Hematopoietic multipotent progenitor cell treated with erythropoietin and hydrocortisone succinate and interleukin-3 and kit ligand, for 4 days (in vitro differentiated cells): ENCODE data around the gene RPTOR.

Experiments used
- DNase-seq: peaks from one replicate; pipeline ENCODE4 v3.0.0-alpha.2; 2015

The RPTOR gene

GRCh38 chr17:80838311-80839025 lies 293.8 kb downstream of the RPTOR start:
- DNase-seq, result no peak

- no peak for DNase-seq
Observed at GRCh38 chr17:80839026-80839345, 294.3 kb downstream of the RPTOR start.

GRCh38 chr17:80839511-80839941 lies 294.9 kb downstream of the RPTOR start:
- no peak for DNase-seq

DNA sequence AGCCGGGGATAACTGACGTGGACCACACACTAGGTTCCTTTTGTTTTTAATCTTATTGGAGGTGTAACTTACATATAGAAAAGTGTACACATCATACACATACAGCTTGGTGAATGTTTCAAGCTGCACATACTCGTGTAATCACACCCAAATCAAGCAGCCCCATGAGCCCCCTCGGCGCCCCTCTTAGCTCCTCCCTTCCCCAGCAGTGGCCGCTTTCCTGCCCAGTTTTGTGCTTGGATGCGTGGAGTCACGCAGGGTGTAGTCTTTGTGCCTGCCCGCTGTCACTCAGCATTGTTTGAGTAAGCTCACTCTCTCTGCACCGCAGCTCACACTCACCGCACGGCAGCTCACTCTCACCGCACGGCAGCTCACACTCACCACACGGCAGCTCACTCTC lies 295.3 kb downstream of the RPTOR start:
- DNase-seq, result no peak

DNA sequence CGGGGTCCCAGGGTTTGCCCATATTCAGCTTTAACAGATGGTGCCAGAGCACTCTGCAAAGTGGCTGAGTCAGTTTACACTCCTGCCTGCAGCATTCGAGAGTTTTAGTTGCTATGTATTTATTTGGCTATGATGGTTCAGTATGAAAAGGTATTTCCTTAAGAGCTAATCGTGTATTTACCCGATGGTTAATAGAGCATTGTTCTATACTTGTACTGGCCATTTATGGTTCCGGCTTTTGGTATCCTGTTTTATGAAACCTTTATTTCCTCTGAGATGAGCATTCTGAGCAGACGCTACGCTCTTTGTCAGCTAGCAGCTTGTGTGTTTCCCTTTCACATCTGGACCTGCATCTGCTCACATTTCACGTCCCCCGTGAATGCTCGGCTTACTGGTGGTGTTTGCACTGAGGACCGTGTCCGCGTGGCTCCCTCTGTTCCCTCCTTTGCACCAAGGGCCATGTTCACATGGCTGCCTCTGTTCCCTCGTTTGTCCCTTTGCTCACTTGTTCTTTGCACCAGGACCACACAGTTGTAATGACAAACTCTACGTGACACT lies 297.9 kb downstream of the RPTOR start:
- no peak for DNase-seq

DNA sequence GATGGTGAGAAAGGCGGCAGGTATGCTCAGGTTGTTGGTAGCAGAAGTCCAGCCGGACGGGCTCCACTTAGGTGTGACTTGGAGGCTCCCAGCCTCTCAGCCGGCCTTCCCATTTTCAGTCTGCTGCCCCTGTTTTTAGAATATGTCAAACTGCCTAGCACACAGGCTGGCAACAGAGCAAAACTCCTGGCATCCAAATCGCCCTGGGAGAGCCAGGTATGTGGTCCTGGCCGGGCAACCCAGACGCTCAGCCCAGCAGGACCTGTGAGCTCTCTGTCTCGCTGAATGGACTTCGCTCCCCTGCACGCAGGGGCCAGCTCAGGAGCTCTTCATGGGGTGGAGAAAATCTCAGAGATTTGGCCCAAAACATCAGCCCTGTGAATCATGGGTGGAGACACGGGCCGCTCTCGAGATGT lies 299.1 kb downstream of the RPTOR start:
- DNase-seq, result no peak

DNA sequence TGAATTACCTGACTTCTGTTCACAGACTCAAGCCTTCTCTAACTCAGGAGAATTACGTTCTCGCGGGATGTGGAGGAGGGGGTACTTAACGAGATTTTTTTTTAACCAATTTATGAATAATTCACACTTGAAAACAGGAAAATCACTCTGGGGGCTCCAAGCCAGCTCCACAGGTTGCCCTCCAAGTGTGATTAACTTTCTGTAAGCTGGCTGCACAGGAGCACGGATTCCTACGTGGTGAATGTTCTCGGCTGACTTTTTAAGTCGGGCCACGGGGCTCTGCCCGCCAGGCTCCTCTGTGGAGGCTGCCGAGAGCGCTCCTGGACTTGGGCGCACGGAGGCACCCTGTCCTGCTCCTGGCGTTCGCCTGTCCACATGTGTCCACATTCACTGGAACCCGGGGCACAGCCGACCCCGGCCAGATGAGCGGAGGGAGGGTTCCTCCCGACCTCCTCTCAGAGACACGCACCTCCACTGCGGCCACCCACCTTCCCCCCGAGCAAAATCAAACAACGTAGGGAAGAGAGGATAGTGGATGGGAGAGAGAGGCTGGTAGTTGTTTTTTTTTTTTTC lies 299.9 kb downstream of the RPTOR start:
- DNase-seq, result no peak

DNA sequence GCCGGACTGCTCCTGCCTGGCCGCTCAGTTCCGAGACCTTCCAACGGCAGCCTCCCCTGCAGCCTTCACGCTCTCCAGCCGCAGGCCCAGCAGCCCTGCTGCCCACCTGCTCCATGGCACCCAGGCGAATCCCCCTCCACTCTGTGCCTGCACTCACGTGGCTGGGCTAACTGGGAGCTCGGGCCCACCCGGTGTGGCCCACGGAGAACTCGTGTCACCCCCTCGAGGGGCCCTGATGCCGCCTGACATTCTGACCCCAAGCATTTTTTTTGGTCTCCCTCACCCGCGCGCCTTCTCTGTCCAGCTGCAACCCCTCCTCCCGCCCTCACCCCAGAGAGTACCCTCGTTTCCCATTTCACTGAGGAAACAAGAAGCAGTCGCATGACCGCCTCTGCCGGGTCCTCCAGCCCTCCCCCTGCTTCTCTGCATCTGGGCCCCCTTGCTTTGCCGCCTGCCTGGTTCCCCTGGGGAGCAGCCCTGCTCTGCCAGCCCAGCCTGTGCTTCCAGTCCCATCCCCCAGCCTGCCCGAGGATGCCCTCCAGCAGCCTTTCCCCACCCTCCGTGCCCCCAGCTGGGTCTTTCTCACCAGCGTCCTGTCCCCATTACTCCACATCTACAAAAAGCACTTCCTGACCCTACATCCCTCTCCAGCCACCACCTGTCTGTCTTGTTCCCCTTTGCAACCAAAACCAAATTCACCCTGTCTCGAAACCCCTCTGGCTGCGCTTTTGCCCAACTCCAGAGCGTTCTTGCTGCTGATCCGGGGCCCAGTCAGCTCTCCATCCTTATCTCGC lies 300.6 kb downstream of the RPTOR start:
- DNase-seq, result no peak

- no peak for DNase-seq
Observed at GRCh38 chr17:80845863-80846671, 301.4 kb downstream of the RPTOR start.

GRCh38 chr17:80846932-80847331 lies 302.3 kb downstream of the RPTOR start:
- DNase-seq, result no peak

- DNase-seq, result peak; percentile 76
Observed at GRCh38 chr17:80847496-80848230, 303.0 kb downstream of the RPTOR start.

- DNase-seq, result no peak
Observed at GRCh38 chr17:80848449-80849102, 303.9 kb downstream of the RPTOR start.

DNA sequence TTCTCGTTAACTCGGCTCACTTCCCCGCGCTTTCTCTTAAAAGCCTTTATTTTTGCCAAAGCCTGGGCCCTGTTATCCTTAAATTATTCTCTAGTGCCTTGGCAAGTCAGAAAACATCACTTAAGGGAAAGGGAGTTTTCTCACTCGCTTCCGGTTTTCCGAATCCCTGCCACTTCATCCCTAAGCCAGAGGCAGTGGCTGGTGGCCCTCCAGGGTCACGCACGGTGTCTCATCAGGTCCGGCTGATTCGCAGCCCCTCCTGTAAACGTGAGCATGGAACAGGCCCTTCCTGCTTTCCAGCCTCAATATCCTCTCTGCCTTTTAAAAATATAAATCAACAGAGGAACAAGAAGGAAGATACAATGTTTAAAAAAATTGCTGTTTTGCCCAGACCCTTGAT lies 304.5 kb downstream of the RPTOR start:
- DNase-seq, result no peak

GRCh38 chr17:80850109-80850508 lies 305.5 kb downstream of the RPTOR start:
- no peak for DNase-seq

DNA sequence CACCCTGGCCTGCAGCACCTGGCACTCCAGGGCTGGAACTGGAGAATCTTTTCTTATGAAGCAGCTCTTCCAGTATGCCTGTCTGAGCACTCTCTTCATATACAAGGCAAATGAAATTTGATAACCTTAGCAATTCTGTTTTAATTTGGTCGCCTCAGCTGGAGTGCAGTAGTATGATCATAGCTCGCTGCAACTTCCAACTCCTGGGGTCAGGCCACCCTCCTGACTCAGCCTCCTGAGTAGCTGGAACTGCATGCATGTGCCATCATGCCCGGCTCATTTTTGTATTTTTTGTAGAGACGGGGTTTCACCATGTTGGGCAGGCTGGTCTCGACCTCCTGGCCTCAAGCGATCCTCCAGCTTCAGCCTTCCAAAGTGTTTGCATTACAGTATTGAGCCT lies 306.2 kb downstream of the RPTOR start:
- DNase-seq, result no peak

DNA sequence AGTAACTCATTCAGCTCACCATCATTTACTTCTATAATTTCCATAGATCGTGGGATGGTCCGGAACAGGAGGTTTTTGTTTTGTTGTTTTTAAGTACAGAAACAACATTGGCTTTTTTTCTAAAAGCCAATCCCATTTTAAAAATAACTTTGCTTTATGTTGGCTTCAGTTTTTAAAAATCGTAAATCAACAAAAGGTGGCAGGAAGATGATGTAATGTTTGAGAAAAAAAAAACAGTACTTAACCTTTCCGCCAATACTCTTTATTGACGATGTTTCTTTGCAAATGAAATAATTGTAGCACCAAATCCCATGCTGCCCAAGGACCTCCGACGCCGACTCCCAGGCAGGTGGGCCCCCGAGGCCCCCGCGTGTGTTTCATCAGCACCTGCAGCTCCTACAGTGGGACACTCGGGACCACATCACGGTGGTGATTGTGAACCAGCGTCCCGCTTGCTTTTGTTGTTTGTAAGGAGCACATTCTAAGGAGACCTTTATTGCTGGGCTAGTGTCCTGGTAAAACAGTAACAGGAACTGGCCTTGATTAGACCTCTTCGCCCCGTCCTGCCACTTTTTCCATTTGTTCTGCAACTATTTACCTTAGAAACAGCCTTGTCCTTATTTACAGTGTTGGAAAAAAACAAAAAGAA lies 306.8 kb downstream of the RPTOR start:
- DNase-seq, result no peak

DNA sequence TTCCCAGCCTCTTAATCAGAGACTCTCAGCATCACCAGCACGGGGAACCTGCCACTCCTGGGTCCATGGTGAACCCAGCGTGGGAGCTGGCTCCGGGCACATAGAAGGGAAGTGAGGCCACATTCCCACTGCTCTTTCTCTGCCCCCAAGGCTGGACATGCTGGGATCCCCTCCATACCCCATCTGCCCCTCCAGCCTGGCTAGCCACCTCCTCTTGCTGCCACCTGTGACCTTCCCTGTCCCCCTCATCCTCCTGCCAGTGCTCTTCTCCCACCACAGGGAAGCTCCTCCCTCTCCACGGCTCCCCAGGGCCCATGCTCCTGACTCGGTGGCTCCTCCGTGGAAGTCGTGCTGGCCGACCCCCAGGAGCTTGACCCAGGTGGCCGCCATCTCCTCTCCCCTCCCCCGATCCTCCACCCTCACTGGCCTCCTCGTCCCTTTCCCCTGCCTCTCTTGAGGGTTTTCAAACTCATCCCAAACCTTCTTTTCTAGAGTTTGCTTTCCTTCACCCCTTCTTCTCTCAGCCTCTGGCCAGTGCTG lies 307.9 kb downstream of the RPTOR start:
- no peak for DNase-seq

- no peak for DNase-seq
Observed at GRCh38 chr17:80853076-80853475, 308.4 kb downstream of the RPTOR start.

GRCh38 chr17:80854220-80854619 lies 309.6 kb downstream of the RPTOR start:
- no peak for DNase-seq

- DNase-seq, result no peak
Observed at GRCh38 chr17:80855196-80855947, 310.7 kb downstream of the RPTOR start.
